Measurements from ENCODE around the gene MGMT. TPM values are rescaled to one million over a fixed set of nuclear protein-coding genes. Genes with fewer than 3 reads are reported as not detected.

Gene MGMT
- total and polyA plus RNA-seq, 5 donors from 2014 or later, result 18.7 to 48.0 (median 35.2) TPM

DNA sequence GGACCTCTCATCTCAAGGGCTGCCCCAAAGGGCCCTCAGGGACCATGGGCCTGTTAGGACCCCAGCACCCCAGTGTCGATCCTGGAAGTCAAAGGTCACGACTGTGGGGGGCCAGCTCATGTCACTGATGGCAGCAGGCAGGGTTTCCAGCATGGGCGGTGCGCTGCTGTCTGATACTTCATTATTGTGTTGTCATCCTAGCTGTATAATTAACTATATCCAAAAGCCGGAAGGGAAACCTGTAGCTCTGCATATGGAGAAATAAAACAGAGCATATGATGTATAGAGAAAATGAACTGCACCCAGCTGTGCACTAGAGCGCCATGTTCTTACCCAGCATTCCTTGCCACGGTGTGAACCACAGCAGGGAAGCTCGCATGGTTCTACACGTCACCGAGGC, 300.7 kb downstream of the MGMT start:
- no peak overlapping the region for H3K4me3 Mint-ChIP-seq
- Histone ChIP-seq H3K36me3 (ENCODE audit: control insufficient read depth, insufficient read depth, low read length) (no peaks in the 10 kb centered on the region), H3K27ac (ENCODE audit: insufficient read depth, low read length, poor library complexity, severe bottlenecking) (no peak overlapping the region), H3K9me3 (ENCODE audit: control insufficient read depth in 2 of 2, low read length in 2 of 2) (no peaks in the 10 kb centered on the region), H3K4me1 (ENCODE audit: control insufficient read depth, insufficient read depth, low read length, poor library complexity, severe bottlenecking) (no peaks in the 10 kb centered on the region), H3K4me3 (ENCODE audit: low read depth, low read length) (no peak overlapping the region), H3K27me3 (ENCODE audit: control insufficient read depth, insufficient read depth, low read length) (no peaks in the 10 kb centered on the region)
- no peak overlapping the region for H3K27ac Mint-ChIP-seq
- ATAC-seq (ENCODE audit: low read depth in 2 of 2) (no peak), DNase-seq (no peak)
- peaks cover 27% of the 10 kb centered on the region for H3K36me3 Mint-ChIP-seq
- H3K4me1 Mint-ChIP-seq, result peaks cover 0 to 2% (median 0%) of the 10 kb centered on the region in 4 donors
- peaks cover 0 to 4% (median 0%) of the 10 kb centered on the region in 7 donors for H3K9me3 Mint-ChIP-seq
- no peaks in the 10 kb centered on the region for H3K27me3 Mint-ChIP-seq

- Histone ChIP-seq H3K27ac (ENCODE audit: insufficient read depth, low read length, poor library complexity, severe bottlenecking) (no peak overlapping the region), H3K4me1 (ENCODE audit: control insufficient read depth, insufficient read depth, low read length, poor library complexity, severe bottlenecking) (no peaks in the 10 kb centered on the region), H3K4me3 (ENCODE audit: low read depth, low read length) (no peak overlapping the region), H3K27me3 (ENCODE audit: control insufficient read depth, insufficient read depth, low read length) (no peaks in the 10 kb centered on the region), H3K36me3 (ENCODE audit: control insufficient read depth, insufficient read depth, low read length) (no peaks in the 10 kb centered on the region), H3K9me3 (ENCODE audit: control insufficient read depth in 2 of 2, low read length in 2 of 2) (no peaks in the 10 kb centered on the region)
- Mint-ChIP-seq H3K36me3 (peaks cover 18% of the 10 kb centered on the region), H3K4me3 (no peak overlapping the region), H3K9me3 (peaks cover 0 to 4% (median 0%) of the 10 kb centered on the region in 7 donors), H3K4me1 (peaks cover 0 to 2% (median 0%) of the 10 kb centered on the region in 4 donors), H3K27ac (no peak overlapping the region), H3K27me3 (no peaks in the 10 kb centered on the region)
- DNase-seq (no peak), ATAC-seq (ENCODE audit: low read depth in 2 of 2) (no peak)
These were observed 301.7 kb downstream of the MGMT start for GRCh38 chr10:129768437-129769355.

- Histone ChIP-seq H3K36me3 (ENCODE audit: control insufficient read depth, insufficient read depth, low read length) (no peaks in the 10 kb centered on the region), H3K27me3 (ENCODE audit: control insufficient read depth, insufficient read depth, low read length) (no peaks in the 10 kb centered on the region), H3K27ac (ENCODE audit: insufficient read depth, low read length, poor library complexity, severe bottlenecking) (no peak overlapping the region), H3K9me3 (ENCODE audit: control insufficient read depth in 2 of 2, low read length in 2 of 2) (no peaks in the 10 kb centered on the region), H3K4me3 (ENCODE audit: low read depth, low read length) (no peak overlapping the region), H3K4me1 (ENCODE audit: control insufficient read depth, insufficient read depth, low read length, poor library complexity, severe bottlenecking) (no peaks in the 10 kb centered on the region)
- no peaks in the 10 kb centered on the region for H3K27me3 Mint-ChIP-seq
- H3K27ac Mint-ChIP-seq, result no peak overlapping the region
- DNase-seq (no peak), ATAC-seq (ENCODE audit: low read depth in 2 of 2) (no peak)
- H3K4me3 Mint-ChIP-seq, result no peak overlapping the region
- H3K4me1 Mint-ChIP-seq, result peaks cover 0 to 2% (median 0%) of the 10 kb centered on the region in 4 donors
- peaks cover 18% of the 10 kb centered on the region for H3K36me3 Mint-ChIP-seq
- peaks cover 0 to 4% (median 0%) of the 10 kb centered on the region in 7 donors for H3K9me3 Mint-ChIP-seq
These were observed 302.5 kb downstream of the MGMT start for GRCh38 chr10:129769381-129770116.

- H3K27ac Mint-ChIP-seq, result no peak overlapping the region
- DNase-seq, result no peak
- no peak for ATAC-seq (ENCODE audit: low read depth in 2 of 2)
- Histone ChIP-seq H3K4me1 (ENCODE audit: control insufficient read depth, insufficient read depth, low read length, poor library complexity, severe bottlenecking) (no peaks in the 10 kb centered on the region), H3K36me3 (ENCODE audit: control insufficient read depth, insufficient read depth, low read length) (no peaks in the 10 kb centered on the region), H3K27me3 (ENCODE audit: control insufficient read depth, insufficient read depth, low read length) (no peaks in the 10 kb centered on the region), H3K27ac (ENCODE audit: insufficient read depth, low read length, poor library complexity, severe bottlenecking) (no peak overlapping the region), H3K9me3 (ENCODE audit: control insufficient read depth in 2 of 2, low read length in 2 of 2) (no peaks in the 10 kb centered on the region), H3K4me3 (ENCODE audit: low read depth, low read length) (no peak overlapping the region)
- peaks cover 18% of the 10 kb centered on the region for H3K36me3 Mint-ChIP-seq
- no peaks in the 10 kb centered on the region for H3K27me3 Mint-ChIP-seq
- peaks cover 0 to 2% (median 0%) of the 10 kb centered on the region in 4 donors for H3K4me1 Mint-ChIP-seq
- H3K4me3 Mint-ChIP-seq, result no peak overlapping the region
- H3K9me3 Mint-ChIP-seq, result peaks cover 0 to 4% (median 0%) of the 10 kb centered on the region in 7 donors
These were observed 303.2 kb downstream of the MGMT start for GRCh38 chr10:129770286-129770685.

DNA sequence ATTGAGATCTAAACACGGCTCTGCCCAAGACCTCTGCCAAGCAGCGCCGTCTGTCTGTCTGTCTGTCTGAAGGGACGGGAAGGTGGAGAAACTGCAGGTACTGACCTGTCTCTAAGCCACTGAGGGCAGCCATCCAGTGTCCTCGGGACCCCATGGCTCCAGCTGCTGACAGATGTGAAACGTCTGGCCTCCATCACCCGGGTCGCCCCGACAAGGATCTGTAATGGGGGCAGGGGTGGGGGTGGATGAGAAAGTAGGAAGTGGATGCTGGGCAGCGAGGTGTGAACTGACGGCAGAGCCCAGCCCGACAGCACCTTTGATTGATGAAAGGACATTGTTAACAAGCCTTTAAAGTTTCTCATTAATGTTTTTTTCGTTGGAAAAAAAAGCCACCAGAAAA, 304.0 kb downstream of the MGMT start:
- peaks cover 0 to 2% (median 0%) of the 10 kb centered on the region in 4 donors for H3K4me1 Mint-ChIP-seq
- no peaks in the 10 kb centered on the region for H3K27me3 Mint-ChIP-seq
- H3K36me3 ChIP-seq (ENCODE audit: control insufficient read depth, insufficient read depth, low read length), result no peaks in the 10 kb centered on the region
- no peaks in the 10 kb centered on the region for H3K4me1 ChIP-seq (ENCODE audit: control insufficient read depth, insufficient read depth, low read length, poor library complexity, severe bottlenecking)
- no peaks in the 10 kb centered on the region for H3K9me3 Mint-ChIP-seq
- no peak overlapping the region for H3K27ac ChIP-seq (ENCODE audit: insufficient read depth, low read length, poor library complexity, severe bottlenecking)
- H3K4me3 Mint-ChIP-seq, result no peak overlapping the region
- ATAC-seq (ENCODE audit: low read depth in 2 of 2) (no peak), DNase-seq (no peak)
- no peaks in the 10 kb centered on the region for H3K27me3 ChIP-seq (ENCODE audit: control insufficient read depth, insufficient read depth, low read length)
- H3K4me3 ChIP-seq (ENCODE audit: low read depth, low read length), result no peak overlapping the region
- H3K9me3 ChIP-seq (ENCODE audit: control insufficient read depth in 2 of 2, low read length in 2 of 2), result no peaks in the 10 kb centered on the region
- H3K36me3 Mint-ChIP-seq, result peaks cover 18% of the 10 kb centered on the region
- peak overlapping the region in 1 of 3 donors; percentile 32 for H3K27ac Mint-ChIP-seq

DNA sequence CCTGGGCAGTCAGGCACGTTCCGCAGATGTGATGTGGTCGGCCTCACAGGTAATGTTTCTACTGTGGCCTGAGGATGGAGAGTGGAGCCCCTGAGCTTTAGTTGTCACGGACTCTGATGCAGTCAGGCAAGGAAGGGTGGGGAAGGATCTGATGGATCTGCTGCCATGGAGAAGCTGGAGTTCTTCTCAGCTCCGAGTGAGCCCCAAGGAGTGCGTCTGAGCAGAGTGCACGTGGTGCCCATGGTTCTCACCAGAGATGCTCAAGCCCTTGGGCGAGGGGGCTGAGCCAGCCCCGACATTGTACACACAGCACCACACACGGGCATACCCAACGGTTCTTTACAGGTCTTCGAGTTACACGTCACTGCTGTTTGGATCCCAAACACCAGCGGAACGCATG, 304.5 kb downstream of the MGMT start:
- no peak overlapping the region for H3K27ac Mint-ChIP-seq
- no peaks in the 10 kb centered on the region for H3K27me3 Mint-ChIP-seq
- Histone ChIP-seq H3K4me1 (ENCODE audit: control insufficient read depth, insufficient read depth, low read length, poor library complexity, severe bottlenecking) (no peaks in the 10 kb centered on the region), H3K4me3 (ENCODE audit: low read depth, low read length) (no peak overlapping the region), H3K36me3 (ENCODE audit: control insufficient read depth, insufficient read depth, low read length) (no peaks in the 10 kb centered on the region), H3K27ac (ENCODE audit: insufficient read depth, low read length, poor library complexity, severe bottlenecking) (no peak overlapping the region), H3K9me3 (ENCODE audit: control insufficient read depth in 2 of 2, low read length in 2 of 2) (no peaks in the 10 kb centered on the region), H3K27me3 (ENCODE audit: control insufficient read depth, insufficient read depth, low read length) (no peaks in the 10 kb centered on the region)
- H3K4me3 Mint-ChIP-seq, result no peak overlapping the region
- no peak for DNase-seq
- peaks cover 21% of the 10 kb centered on the region for H3K36me3 Mint-ChIP-seq
- no peak for ATAC-seq (ENCODE audit: low read depth in 2 of 2)
- H3K9me3 Mint-ChIP-seq, result peaks cover 0 to 2% (median 0%) of the 10 kb centered on the region in 7 donors
- H3K4me1 Mint-ChIP-seq, result no peaks in the 10 kb centered on the region

- no peak overlapping the region for H3K4me3 ChIP-seq (ENCODE audit: low read depth, low read length)
- peaks cover 0 to 2% (median 0%) of the 10 kb centered on the region in 7 donors for H3K9me3 Mint-ChIP-seq
- H3K4me3 Mint-ChIP-seq, result no peak overlapping the region
- H3K4me1 Mint-ChIP-seq, result no peaks in the 10 kb centered on the region
- DNase-seq (no peak), ATAC-seq (ENCODE audit: low read depth in 2 of 2) (no peak)
- peaks cover 21% of the 10 kb centered on the region for H3K36me3 Mint-ChIP-seq
- no peak overlapping the region for H3K27ac ChIP-seq (ENCODE audit: insufficient read depth, low read length, poor library complexity, severe bottlenecking)
- H3K9me3 ChIP-seq (ENCODE audit: control insufficient read depth in 2 of 2, low read length in 2 of 2), result no peaks in the 10 kb centered on the region
- no peaks in the 10 kb centered on the region for H3K27me3 ChIP-seq (ENCODE audit: control insufficient read depth, insufficient read depth, low read length)
- no peak overlapping the region for H3K27ac Mint-ChIP-seq
- H3K27me3 Mint-ChIP-seq, result no peaks in the 10 kb centered on the region
- no peaks in the 10 kb centered on the region for H3K4me1 ChIP-seq (ENCODE audit: control insufficient read depth, insufficient read depth, low read length, poor library complexity, severe bottlenecking)
- no peaks in the 10 kb centered on the region for H3K36me3 ChIP-seq (ENCODE audit: control insufficient read depth, insufficient read depth, low read length)
These were observed 305.0 kb downstream of the MGMT start for GRCh38 chr10:129771991-129772431.
